Caki2 (cell line): ENCODE results near the gene SGMS1. TPM values are rescaled to one million over a fixed set of nuclear protein-coding genes. Genes with fewer than 3 reads are reported as not detected.
"Not testable (repeated sequence)": the region's sequence is repeated elsewhere in the genome, so short reads cannot be mapped to it uniquely, and the experiment has no call there.

ENCODE experiments used
- DNase-seq: peaks from one replicate; pipeline ENCODE4 v3.0.0-alpha.2; 2015; ENCODE audit warnings: low read depth
- in situ Hi-C: cut with HindIII; loops from 2 replicates; pipeline ENCODE4 v1.10.0; 2016; ENCODE audit warnings: low sequenced_read_pairs, low pct_unique_long_range_greater_than_20kb, mixed read lengths
- total RNA-seq: library from RNA; depleted of rRNA; stranded (reverse); fragments of >200 nt; shearing (Covaris generic); gene quantifications from 2 replicates; pipeline ENCODE4 v1.2.3, GENCODE V29; 2014; ENCODE audit warnings: low replicate concordance

Gene SGMS1
- total RNA-seq, 1 experiment from 2014 or later: 54.6 TPM

DNA sequence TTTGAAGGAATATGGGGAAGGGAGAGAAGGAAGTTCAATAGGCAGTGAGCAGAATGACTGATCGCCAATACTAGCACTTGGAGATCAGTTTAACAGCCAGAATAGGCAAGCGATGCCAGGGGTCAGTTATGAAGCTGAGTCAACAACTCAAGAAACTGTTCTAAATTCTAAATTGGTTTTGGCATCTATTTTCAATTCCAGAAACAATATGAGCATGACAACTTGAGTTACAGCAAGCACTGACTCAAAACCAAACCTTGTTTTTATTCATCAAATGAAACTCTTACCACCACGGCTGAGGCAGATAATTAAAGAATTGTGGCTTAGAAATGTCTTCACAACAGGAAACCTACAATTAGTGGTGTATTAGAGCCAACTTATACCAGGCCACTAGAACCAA is 192.0 kb downstream of the SGMS1 start:
- in situ Hi-C loops: no loop called here
- DNase-seq: no peak

DNA sequence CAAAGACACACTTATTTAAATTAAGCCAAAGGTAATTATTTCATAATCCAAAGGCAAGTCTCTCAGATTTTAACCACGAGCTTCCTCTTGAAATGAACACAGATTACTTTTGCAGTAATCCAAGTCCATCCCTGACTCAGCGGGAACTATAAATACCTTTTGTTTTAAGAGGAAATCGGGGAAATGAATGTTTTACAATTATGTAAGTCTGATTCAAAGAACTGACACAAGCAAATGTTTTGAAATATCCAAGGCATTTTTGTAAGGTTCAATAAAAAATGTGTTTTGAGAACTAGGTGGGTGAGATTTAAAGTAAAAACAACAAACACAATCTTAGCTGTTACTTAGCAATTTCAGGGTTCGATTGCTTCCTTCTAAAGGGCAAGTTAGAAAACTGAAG is 192.6 kb downstream of the SGMS1 start:
- DNase-seq: no peak

DNA sequence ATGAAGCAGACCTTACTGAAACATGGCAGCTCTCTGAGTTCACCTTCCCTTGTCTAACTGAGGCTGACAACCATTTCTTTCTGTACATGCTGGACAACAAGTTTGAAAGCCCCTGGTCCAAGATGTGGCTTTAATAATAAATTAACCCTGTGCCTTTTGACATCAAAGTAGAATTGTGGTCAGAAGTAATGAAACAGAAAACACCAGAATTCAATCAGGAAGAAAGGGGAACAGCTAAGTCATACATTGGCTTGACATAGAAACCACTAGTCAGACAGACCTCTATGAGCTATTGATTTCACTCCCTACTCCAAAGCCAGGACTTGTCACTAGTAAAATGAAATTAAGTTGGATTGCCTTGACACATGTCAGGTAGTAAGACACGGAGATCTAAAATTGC is 197.3 kb downstream of the SGMS1 start:
- in situ Hi-C loops: no loop called here
- DNase-seq: no peak

More for the DNA sequence above, 192.6 kb downstream of the SGMS1 start:
- in situ Hi-C loops: no loop called here

DNA sequence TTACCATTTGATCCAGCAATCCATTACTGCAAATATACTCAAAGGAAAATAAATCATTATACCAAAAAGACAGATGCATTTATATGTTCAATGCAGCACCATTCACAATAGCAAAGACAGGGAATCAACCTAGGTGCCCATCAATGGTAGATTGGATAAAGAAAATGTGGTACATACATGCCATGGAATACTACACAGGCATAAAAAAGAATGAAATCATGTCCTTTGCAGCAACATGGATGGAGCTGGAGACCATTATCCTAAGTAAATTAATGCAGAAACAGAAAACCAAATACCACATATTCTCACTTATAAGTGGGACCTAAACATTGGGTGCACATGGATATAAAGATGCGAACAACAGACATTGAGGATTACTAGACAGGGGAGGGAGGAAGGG is 198.5 kb downstream of the SGMS1 start:
- DNase-seq, in situ Hi-C loops: not testable (repeated sequence)

DNA sequence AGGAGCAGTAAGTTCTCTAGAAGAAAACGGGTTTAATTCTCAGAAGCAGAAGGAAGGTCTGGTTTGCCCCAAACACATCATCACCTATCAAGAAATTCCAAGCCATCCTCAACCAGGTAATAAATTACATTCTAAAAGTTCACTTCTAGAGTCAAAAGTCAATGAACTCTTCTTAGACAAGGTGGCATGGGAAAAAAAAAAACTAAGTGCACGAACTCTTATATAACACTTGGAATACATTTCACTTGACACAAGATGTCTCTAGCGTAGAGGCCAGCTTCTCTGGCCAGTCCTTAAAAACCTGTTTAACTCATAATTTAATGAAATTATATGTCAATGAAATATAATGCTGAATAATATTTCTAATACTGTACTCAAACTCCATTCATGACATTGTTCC is 200.3 kb downstream of the SGMS1 start:
- DNase-seq: no peak
- in situ Hi-C loops: no loop called here

DNA sequence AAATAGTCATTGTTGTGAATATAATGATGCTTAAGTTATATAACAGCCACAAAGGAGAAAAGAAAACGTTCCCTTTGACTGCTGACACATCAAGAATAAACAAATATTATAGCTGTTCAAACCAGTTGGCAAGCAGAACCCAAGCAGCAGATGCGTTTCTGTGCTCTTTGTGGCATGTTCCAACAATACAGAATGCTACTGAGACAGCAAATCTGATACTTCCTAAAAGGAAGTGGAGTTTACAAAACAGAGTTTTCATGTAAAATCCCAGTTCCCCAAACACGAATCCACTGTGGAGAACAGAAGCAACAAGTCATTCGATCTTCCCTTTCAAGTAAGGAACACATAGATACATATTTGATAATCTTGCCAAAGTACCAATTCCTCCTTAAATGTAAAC is 201.5 kb downstream of the SGMS1 start:
- in situ Hi-C loops: no loop called here
- no peak for DNase-seq

DNA sequence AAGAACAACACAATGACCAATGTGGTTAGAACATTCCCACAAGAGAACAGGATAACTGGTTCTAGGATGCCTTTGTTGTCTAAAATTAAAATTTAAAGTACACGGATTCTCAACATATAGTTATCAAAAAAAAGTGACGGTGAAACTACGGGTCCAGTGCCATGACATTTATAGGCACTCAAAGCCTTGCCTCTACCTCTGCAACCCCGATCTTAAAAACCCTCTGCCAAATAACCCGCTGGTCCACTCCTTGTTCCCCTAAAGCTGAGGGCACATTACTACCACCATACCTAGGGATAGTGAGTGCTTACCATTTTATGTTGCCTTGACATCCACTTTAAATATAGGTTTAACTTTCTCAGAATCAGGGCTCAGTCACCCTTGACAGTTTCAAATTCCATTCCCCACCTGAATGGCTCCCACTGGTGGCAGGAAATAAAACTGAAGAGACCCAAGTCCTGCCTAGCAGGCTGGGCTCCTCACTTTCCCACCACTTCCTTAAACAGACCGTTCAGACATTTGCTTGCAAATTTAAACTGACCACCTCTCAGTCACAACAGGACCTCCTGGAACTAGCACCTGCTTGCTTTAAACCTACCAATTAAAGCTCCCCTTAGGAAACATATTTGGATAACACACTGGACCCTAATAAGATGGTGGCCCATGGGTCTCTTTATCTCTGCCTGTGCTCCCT is 202.6 kb downstream of the SGMS1 start:
- in situ Hi-C loops: no loop called here
- DNase-seq: peak; percentile 55

DNA sequence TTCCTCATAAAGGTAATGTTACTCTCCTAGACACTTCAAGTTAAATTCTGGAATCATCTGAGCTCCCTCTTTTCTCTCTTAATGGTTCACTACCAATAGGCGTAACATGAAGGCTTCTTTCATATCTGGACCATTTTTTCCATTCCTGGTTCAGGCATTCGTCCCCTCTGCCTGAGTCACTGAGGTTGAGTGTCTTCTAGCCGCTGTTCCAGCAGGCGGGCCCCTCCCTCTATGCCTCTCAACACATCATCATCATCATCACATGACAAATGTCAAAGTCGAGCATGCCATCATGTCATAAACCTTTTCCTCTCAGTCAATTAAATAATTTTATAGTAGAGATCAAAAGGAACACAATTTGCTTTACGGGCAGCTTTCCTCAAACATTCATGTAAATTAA is 203.6 kb downstream of the SGMS1 start:
- DNase-seq: no peak
- in situ Hi-C loops: no loop called here

DNA sequence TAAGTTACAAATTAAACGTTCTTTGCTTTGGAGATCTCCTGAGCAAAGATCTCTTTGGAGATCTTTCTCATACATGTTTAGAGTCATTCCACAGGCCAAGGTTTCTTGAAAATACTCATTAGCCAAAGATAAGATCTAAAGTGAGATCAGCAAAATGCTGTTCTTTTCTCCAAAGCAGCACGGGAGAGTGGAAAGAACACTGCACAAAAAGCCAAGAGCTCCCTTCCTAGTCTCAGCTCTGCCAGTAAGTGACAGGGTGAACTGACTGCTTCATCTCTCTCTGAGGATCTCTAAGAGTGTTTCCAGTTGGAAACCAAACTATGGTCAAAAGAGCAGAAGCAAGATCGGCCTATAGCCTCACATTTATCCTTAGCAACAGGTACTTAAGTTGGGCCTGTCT is 204.0 kb downstream of the SGMS1 start:
- DNase-seq: no peak
- in situ Hi-C loops: no loop called here

DNA sequence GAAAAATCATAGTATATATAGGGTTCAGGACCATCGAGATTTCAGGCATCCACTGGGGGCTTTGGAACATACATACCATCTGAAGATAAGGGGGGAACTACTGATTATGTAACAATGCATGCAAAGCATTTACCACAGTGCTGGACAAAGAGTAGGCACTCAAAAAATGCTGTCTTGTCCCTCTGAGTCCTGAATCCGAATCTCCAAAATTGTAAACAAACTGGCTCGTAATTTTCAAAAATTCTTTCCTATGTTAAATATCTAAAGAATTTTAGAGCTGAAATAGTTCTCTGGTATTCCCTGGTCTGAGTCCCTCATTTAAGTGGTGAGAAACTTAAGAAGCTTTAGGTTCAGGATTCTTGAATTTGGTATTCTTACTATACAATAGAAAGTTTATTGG is 204.7 kb downstream of the SGMS1 start:
- in situ Hi-C loops: no loop called here
- no peak for DNase-seq

DNA sequence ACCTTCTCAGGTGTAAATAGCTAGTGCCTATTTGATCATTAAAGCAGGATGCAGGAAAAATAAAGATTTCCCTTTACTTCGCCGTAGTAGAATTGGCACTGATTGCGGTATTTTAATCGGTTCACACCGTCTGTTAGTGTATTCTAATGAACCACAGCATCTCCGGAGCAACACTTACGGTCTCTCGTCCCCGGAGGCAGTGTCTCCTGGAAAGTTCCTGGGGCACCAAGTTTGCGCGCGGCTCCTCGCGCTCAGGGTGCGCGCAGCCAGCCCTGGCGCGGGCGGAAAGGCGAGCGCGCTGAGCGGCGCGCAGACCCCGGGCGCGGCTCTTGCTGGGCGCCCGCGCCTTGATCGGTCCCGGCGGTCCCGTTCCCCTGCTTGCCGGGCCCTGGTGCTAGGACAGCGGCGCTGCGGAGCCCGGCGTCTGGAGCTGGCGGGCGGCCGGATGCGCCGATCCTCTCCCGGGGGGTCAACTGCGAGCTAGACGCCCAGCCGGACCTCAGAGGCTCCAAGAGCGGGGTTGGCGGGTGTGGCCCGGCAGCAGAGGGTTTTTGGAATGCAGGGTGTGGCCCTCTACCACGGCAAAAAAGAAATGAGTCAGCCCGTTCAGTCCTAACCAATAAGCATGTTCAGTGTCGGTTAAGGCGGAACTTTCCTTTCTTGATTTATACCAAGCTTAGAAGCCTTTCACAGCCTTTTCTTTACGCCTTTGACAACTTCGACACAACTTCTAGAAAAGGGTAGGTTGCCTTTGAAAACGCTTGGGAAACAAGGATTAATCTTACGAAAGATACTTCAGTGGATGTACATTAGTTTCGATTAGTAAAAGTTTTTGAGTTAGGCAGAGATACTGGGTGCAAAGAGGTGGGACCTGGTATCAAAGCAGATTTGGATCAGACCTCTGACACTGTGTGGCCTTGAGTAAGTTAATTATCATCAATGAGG is 205.6 kb downstream of the SGMS1 start:
- in situ Hi-C loops: no loop called here
- peak; percentile 89 for DNase-seq

DNA sequence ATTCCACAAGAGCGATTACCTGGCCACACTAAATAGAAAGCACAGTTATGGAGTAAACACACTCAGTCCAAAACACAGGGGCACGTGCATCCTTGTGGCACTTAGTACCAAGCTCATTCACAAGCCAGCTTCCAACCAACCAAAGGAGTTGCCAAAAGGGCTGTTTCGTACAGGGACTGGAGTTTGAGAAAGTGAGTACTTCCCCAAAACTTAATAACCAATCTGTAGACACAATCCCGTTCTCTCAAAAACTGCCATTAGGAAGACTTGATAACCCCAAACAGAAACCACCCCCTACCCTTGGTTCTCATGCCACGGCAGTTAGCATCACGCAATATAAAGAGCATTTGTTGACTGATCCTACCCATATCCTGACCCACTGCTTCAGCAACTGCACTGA is 206.3 kb downstream of the SGMS1 start:
- in situ Hi-C loops: no loop called here
- DNase-seq: no peak

DNA sequence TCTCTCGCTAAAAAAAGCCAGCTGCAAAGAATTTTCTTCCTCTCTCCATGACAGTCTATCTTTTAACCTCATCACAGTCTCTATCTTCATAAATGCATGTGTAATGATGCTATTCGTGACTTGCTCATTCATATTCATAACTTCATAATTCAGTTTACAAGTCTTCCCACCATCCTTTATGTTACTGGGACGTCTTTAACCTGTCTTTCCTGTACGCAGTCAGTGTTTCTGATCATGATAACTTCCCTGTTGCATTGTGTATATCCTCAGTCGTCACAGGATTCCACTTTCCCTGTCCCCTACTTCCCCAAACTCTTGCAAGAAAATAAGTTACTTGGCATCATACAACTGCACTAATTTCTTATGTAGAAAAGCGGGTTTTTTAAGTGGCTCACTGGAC is 206.9 kb downstream of the SGMS1 start:
- no peak for DNase-seq
- in situ Hi-C loops: no loop called here

DNA sequence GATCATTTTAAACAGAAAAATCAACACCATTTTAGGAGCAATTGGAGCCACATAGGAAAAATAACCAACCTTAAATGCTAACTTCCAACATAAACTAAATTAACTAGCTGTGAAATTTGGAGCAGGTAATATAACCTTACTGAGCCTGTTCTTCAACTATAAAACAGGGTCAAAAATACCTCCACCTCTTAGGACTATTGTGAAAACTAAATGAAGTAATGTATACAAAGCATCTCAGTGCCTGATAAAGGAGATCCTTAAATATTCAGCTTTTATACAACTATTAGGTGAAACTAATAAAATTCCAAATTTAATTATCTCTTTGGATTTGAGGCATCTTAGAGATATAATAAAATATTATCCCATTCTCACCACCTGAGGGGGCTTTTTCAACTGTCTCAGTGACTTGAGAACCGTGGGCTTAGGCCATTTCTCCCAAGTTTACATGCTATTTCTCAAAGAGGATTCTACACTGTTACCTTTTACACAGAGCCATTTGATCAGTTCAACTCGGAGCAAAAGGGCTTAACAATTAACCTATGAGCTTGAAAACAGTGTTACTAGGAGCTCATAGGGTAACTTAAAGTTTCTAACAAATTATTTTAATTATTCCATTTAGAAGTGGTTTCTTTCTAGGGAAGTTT is 207.5 kb downstream of the SGMS1 start:
- in situ Hi-C loops: no loop called here
- DNase-seq: peak; percentile 30

DNA sequence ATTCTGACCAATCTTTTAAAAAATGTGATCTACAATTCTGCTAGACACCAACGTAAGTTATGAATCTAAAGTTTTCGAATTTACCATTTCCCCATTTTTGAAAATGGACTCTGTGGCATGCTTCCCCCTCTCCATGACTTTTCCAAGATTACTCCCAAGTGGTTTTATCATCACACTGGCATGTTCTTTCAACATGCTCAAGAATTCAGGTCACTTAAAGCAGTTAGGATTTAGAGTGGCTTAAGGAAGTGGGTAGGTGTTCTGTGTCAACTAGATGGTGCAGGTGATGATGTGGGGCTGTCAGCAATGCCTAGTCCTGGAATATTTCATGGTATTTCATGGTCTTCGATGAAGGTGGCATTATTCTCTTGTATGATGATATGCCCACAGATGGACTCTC is 208.5 kb downstream of the SGMS1 start:
- peak; percentile 48 for DNase-seq
- in situ Hi-C loops: no loop called here

DNA sequence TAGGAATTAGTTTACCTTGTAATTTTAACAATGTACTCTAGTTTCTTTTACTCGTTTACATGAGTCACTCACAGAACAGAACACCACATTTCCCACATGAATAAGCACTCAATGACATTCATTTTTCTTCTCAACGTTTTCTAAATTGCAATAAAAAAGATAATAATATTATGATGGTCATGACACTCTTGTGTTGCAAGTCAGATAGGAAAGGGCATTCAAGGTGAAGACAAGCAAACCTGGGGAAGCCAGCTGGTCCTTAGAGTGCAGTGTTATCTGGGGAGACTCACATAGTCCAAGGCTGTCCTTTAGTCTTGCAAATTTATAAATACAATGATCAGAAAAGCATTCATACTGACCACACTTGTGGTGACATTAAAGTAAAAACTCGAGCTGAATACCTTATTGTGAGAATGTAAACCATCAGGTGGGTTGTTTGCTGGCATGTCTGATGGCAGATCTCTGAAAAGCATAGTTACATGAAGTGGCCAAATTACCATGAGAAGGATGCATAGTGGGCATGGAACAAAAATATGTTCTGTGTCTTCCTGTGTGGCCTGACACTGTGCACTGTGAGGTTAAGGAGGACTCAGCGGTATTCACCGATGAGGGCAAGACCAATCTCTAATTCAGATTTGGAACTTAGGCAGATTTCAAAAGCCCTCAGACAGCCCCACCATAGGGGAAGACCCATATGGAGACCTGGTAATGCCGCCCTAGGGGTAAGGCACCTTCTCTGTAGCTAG is 213.5 kb downstream of the SGMS1 start:
- in situ Hi-C loops: no loop called here
- DNase-seq: no peak

DNA sequence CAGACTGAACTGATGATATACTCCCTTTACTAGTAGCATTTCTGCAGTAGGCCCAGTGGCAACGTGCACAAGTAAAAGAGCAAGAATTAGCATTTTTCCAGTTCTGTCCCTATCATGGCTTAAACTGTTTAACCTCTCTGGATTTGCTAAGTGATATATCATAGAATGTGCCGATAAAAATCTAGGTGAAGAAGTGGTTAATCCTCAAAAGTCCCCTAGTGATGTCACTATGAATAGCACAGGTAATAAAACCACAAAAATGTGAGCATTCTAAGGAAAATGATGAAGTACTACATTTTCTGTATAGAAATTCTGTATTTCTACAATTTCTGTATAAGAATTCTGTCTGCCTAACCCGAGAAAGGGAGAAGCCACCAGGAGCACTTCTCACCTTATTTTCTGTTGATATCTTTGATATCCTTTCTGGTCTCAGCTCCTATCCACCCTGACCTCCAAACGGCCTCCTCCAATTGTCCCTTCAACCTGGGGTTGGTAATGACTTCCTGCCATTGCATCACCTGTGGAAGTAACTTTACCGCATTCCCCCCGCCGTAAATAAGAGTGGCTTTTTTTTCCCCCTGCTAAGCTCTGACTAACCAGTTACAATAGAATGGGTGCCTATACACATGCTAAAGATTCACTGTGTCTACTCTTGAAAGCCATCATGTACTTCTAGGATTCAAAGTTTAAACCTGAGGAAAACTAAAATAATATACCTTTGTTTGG is 216.5 kb downstream of the SGMS1 start:
- in situ Hi-C loops: no loop called here

More for the DNA sequence above, 216.5 kb downstream of the SGMS1 start:
- no peak for DNase-seq
